PC-9 (cell line): ENCODE measurements around the gene CNTN5.

Experiments used
- CTCF ChIP-seq: fragments of 200-600 bp; sonication (generic); conservative IDR thresholded peaks from 2 replicates; pipeline ENCODE4 v1.6.1; 2017; ENCODE audit warnings: mixed run types, antibody characterized with exemption, mild to moderate bottlenecking, moderate library complexity
- EZH2 ChIP-seq: fragments of 200-600 bp; sonication (generic); IDR thresholded peaks from 2 replicates; pipeline ENCODE4 v1.8.0; 2017; ENCODE audit warnings: antibody characterized with exemption, low read depth

- TF ChIP-seq EZH2 (no peak), CTCF (no peak)
These were observed 1211.3 kb downstream of the CNTN5 start for GRCh38 chr11:100232006-100232405.
